GM19025 (cell line): Measurements from ENCODE around the gene SERPINC1.
"Not testable (repeated sequence)": the region's sequence is repeated elsewhere in the genome, so short reads cannot be mapped to it uniquely, and the experiment has no call there.

Source experiments
- ATAC-seq: cut with Tn5 transposase; IDR thresholded peaks from one replicate; pipeline ENCODE4 v1.9.1; 2021; ENCODE audit warnings: mild to moderate bottlenecking, low read depth, moderate library complexity; ENCODE audit not compliant: unreplicated experiment

SERPINC1 gene

GRCh38 chr1:173917149-173917548, at the start of gene SERPINC1:
TSS of gene SERPINC1 (minus strand) at chr1:173917327. CDS start at chr1:173917259, 68 bp downstream.
- ATAC-seq, result no peak

DNA sequence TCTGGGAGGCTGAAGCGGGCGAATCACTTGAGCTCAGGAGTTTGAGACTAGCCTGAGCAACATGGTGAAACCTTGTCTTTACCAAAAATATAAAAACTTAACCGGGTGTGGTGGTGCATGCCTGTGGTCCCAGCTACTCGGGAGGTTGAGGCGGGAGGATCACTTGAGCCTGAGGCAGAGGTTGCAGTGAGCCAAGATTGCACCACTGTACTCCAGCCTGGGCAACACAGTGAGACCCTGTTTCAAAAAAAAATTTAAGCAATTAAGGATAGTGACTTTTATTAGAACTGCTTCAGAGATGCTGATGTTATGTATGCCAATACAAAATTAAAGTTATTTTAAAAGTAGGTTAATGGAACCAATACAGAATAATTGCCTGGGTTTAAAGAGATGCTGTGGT, 48.8 kb upstream of the SERPINC1 start:
- not testable (repeated sequence) for ATAC-seq

DNA sequence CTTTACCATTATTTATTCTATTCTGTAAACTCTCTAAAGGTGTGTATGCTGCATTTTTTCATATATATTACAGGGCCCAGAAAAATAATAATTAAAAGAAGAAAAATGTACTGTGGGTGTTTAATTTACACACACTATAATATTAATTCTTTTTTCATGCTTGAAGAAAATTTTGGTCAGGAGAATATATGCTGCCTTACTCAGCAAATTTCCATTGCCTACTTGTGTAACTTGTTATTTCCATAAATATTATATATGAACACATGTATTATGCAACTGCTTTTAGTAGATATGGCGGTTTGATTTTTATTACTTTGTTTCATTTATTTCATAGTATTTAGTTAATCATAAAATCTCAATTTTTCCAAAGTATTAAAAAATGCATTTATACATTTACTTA, 46.4 kb upstream of the SERPINC1 start:
- ATAC-seq, result no peak

GRCh38 chr1:173960625-173961024, 43.5 kb upstream of the SERPINC1 start:
- ATAC-seq, result no peak

- no peak for ATAC-seq
Measured at GRCh38 chr1:173954179-173954578, 37.1 kb upstream of the SERPINC1 start.

DNA sequence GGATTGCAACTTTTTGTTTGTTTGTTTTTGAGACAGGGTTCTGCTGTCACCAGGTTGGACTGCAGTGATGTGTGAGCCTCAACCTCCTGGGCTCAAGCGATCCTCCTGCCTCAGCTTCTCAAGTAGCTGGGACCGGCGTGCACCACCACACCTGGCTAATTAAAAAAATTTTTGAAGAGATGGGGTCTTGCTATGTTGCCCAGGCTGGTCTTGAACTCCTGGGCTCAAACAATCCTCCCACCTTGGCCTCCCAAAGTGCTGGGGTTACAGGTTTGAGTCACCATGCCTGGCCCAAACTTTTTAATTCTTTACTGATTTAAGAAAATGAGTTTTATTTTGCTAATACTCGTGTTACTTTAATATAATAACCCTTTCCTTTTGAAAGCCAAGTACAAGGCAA, 31.5 kb upstream of the SERPINC1 start:
- ATAC-seq, result no peak

- no peak for ATAC-seq
Measured at GRCh38 chr1:173946380-173946921, 29.3 kb upstream of the SERPINC1 start.

GRCh38 chr1:173937062-173937461, 19.9 kb upstream of the SERPINC1 start:
- no peak for ATAC-seq

GRCh38 chr1:173934440-173934839, 17.3 kb upstream of the SERPINC1 start:
- ATAC-seq, result no peak

GRCh38 chr1:173930541-173930940, 13.4 kb upstream of the SERPINC1 start:
- ATAC-seq, result not testable (repeated sequence)

DNA sequence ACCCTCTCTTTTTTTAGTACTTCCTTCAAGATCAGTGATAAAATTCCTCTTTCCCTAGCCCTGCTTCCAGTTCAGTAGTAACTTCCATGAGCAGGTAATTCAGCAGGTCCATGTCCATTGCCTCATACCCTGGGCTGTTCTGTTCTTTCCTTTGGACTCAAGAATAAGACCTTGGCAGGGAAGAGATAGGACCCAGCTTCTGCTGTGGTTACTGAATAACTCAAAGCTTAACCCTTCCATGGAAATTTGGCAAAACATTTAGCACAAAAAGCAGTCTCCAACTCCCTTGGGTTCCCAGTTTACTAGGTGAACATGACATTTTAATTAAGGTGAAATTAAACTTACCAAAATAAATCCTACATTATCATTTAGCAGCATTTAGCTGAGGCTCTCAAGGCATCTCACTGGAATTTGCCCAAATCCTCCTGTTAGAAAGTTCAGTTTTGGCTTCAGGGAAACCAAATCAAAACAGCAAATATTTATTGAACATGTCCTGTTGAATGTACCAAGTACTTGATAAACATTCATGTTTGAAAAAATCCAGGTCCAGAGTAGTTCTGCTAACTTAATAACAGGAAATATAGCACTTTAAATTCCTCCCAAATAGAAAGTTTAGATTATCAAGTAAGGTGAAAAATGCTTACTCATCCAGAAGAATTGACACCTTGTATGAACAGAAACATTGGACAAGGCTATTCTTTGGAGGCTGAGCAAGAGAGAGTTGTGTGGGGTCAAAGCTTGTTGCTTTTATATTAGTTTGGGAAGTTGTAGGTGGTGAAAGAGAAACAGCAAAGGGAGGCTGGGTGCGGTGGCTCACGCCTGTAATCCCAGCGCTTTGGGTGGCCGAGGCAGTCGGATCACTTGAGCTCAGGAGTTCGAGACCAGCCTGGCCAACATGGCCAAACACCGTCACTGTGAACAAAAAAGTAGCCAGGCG, 8.4 kb upstream of the SERPINC1 start:
- no peak for ATAC-seq

DNA sequence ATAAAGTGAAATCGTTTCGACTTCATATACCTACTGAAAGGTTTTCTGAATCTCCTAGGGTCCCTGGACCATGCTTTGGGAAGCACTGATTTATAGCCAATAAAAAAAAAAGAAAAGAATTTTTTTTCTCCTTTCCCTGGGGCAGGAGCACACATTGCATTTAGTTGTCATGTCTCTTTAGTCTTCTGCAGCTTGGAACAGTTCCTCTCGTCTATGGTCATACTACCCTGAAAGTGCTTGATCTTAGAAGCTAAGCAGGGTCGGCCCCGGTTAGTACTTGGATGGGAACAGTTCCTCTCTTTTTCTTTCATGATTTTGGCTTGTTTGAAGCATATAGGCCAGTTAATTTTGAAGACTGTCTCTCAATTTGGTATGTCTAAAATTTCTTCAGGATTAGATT, 3.7 kb upstream of the SERPINC1 start:
- ATAC-seq, result no peak

DNA sequence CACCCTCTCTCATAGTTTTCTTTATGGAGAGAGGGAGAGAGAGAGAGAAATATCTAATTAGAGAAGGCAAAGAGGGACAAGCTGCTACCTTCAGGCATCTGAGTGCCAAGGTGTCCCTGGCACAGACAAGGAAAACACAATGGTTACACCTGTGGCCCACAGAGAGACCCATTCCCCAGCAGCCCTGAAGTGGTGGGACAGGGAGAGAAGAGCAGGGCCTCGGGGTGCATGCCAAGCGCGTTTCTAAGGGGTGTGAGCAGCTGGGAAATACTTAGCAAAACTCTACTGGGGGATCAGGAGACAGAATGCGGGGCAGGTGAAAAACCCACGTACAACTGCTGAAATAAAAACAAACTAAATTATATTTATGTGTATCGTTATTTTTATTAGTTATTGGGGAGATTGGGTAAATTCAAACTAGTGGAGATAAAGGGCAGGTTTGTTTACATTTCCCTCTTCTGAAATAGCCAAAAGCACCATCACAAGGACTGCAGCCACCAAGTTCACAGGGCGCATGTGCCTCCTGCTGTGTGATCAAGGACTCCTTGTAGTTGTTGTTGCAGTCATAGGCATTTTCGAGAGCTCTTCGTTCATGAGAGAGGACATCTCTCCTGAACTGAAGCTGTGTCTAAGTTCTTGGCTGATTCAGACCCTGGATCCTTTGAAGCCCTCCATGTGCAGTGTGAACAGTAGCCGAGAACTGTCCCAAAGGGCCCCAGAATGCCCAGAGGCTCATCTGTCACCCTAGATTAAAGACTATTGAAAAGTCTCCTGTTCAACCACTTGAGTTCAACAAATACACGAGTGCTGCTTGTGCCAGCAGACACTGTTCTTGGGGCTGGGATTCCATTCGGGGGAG, 737 bp upstream of the SERPINC1 start:
- ATAC-seq, result no peak

DNA sequence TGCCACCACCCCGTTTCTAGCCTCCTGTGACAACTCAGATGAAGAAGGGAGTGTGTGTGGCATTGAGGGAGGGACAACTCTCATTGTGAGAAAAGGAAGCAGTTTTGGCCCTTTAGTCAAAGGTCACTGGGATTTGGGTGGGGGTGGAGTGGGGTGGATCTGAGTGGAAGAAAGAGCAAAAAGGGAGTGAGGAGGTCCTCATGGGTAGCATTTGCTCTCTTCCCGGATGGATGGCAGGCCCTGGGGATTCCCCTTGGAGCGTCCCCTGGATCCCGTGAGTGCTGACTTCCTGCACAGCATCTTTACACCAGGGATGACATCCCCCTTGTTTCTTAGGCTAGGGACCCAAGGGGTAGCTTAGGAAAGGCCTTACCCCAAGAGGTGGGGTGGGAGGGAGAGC, 460 bp downstream of the SERPINC1 start:
- no peak for ATAC-seq

DNA sequence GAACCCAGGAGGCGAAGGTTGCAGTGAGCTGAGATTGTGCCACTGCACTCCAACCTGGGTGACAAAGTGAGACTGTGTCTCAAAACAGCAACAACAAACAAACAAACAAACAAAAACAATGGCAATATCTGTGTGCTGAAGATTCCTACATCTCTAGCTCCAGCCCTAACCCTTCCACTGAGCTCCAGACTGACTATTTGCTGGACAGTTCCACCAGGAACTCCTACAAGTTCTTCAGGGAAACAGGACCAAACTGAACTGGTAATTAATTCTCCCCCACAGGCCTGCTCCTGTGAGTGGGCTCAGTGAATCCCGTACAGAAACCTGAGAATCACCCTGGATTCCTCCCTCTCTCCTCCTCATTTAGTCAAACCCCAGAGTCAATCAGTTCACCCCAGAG, 1.5 kb downstream of the SERPINC1 start:
- no peak for ATAC-seq

GRCh38 chr1:173914366-173914871, 2.7 kb downstream of the SERPINC1 start:
- no peak for ATAC-seq

- ATAC-seq, result no peak
Measured at GRCh38 chr1:173913111-173913510, 4.0 kb downstream of the SERPINC1 start.

GRCh38 chr1:173903827-173904531, 13.1 kb downstream of the SERPINC1 start:
- no peak for ATAC-seq

DNA sequence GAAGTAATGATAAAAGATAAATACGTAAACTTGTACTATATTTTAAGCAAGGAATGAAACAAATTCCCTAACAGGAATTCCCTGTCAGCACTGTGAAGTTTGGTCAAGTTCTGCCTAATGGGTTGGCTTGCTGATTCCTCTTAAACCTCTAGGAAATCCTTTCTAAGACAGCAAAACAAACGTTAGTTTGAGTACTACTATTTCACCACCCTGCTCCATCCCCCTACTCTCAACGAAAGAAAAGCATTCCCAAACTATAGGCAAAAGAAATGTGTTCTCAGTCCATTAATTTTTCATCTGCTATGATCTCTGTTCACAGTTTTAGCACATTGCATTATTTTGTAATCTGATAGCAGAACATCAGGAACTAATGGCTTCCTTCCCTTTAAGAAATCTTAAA, 16.1 kb downstream of the SERPINC1 start:
- ATAC-seq, result no peak

- ATAC-seq, result no peak
Measured at GRCh38 chr1:173900427-173900826, 16.7 kb downstream of the SERPINC1 start.
